Coronary artery (tissue), 2 donors: Measurements from ENCODE around the gene OST4.
A peak's percentile ranks its signal among the peaks of the same experiment; 100 is the strongest.

Source experiments
- DNase-seq: peaks from one replicate; pipeline ENCODE4 v3.0.0-alpha.2; 2017; ENCODE audit warnings: low spot score
- H3K27ac ChIP-seq, 2 donors: fragments of 200-600 bp; sonication (generic); one replicate each; pipeline ENCODE4 v1.5.1; 2016 to 2019
- H3K4me3 ChIP-seq: fragments of 200-600 bp; sonication (generic); 2 replicates; pipeline ENCODE4 v1.5.1; 2016; ENCODE audit warnings: mild to moderate bottlenecking, moderate library complexity
- TF ChIP-seq, protein P1 (sequence below): fragments of 200-600 bp; sonication (generic); IDR thresholded peaks from one replicate; pipeline ENCODE4 v1.5.1; 2019; ENCODE audit warnings: antibody characterized with exemption

Gene OST4

DNA sequence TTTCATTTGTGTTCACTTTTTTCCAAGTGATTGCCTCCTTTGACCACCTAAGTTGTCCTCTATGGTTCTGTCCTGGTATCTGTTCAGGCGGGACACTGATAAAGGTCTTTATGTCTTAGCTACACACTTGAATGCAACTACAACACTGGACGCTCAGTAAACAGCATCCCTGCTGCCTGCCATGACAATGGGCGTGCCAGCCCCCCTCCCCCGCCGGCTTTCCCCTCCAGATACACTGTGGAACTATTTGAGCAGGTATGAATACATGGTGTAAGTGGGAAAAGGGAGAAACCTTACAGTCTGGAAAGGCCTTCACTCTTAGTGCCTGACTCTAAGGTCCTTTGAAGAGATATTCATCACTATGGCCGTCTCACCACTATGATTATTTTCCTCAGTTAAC, 14.3 kb downstream of the OST4 start:
- TF ChIP-seq, protein P1, sequence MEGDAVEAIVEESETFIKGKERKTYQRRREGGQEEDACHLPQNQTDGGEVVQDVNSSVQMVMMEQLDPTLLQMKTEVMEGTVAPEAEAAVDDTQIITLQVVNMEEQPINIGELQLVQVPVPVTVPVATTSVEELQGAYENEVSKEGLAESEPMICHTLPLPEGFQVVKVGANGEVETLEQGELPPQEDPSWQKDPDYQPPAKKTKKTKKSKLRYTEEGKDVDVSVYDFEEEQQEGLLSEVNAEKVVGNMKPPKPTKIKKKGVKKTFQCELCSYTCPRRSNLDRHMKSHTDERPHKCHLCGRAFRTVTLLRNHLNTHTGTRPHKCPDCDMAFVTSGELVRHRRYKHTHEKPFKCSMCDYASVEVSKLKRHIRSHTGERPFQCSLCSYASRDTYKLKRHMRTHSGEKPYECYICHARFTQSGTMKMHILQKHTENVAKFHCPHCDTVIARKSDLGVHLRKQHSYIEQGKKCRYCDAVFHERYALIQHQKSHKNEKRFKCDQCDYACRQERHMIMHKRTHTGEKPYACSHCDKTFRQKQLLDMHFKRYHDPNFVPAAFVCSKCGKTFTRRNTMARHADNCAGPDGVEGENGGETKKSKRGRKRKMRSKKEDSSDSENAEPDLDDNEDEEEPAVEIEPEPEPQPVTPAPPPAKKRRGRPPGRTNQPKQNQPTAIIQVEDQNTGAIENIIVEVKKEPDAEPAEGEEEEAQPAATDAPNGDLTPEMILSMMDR, result no peak
- Histone ChIP-seq H3K27ac (no peak overlapping the region), H3K4me3 (no peak overlapping the region)
- no peak for DNase-seq

DNA sequence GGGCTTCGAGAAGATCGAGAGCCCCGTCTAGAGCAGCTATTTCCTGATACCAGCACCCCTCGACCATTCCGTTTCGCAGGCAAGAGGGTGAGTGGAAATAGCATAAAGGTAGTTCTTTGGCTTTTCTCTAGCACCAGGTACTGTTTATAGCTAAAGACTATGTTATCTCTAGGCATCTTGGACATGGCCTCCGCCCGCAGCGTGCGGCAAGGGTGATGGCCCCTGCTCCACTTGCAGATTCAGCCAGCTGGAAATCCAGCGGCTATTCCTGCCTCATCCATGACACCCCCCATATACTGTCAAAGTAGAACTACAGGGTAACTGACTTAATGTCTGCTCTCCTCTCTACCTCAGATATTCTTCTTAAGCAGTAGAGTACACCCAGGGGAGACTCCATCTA, 16.7 kb downstream of the OST4 start:
- TF ChIP-seq, protein P1, result no peak
- DNase-seq, result no peak
- Histone ChIP-seq H3K27ac (no peak overlapping the region), H3K4me3 (no peak overlapping the region)

DNA sequence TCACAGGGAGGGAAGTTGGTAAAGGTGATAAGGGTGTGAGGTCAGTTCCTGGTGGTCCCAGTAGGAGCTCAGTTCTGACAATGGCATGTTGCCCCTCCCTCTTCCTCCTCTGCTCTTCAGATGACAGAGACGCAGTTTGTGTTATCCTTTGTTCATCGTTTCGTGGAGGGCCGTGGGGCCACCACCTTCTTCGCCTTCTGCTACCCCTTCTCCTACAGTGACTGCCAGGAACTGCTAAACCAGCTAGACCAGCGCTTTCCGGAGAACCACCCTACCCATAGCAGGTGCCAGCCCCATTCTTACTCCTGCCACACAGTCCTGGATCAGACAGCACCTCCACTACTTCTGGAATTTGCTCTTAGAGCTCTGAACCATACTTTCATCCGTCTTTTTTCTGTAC, 17.7 kb downstream of the OST4 start:
- DNase-seq, result no peak
- TF ChIP-seq, protein P1, result no peak
- no peak overlapping the region for H3K27ac ChIP-seq
- no peak overlapping the region for H3K4me3 ChIP-seq

DNA sequence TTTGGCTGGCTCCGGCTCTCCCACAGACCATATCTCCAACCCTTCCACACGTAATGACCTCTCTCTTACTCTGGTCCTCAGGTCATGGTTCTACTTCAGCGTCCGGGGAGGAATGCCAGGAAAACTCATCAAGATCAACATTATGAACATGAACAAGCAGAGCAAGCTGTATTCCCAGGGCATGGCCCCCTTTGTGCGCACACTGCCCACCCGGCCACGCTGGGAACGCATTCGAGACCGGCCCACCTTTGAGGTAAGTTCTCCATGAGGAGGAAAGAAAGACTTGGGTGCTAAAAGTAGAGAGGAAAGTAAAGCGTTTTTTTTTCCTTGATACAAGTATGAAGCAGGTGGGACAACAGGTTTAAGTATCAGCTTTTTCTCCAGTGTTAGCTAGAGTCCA, 18.1 kb downstream of the OST4 start:
- DNase-seq, result no peak
- Histone ChIP-seq H3K27ac (no peak overlapping the region), H3K4me3 (no peak overlapping the region)
- TF ChIP-seq, protein P1, result no peak

DNA sequence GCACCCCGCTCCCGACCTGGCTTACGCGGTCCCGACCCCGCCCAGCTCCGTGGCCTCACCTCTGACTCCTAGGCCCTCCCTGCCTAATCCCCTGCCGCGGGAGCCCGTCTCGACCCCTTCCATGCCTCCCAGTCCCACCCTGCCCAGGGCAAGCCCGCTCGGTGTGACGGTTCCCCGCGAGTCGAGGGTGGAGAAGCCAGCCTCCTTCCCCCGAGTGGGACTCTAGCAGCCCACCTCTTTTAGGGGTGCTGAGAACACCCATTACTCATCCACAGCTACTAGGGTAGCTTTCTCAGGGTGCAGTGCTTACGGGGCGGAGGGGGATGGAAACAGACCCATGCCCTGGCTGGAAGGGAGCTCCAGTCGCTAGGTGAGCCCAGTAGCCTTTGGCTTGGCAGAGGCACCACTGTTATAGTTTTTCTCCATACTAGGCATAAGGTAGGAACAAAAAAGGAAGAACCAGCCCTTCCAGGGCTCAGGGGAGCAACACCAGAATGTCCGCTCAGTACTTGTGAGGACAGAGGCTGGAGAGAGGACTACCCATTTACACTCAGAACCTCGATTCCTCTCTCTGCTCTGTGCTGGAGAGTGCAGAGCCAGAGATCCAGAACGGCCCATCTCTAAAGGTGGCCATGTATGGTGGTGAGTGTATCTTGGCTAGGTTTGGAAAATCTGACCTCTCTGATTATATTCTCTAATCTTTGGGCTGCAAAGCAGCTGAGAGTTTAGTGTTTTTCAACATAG, 19.4 kb downstream of the OST4 start:
- H3K27ac ChIP-seq, result peak overlapping the region; percentile 87 to 98
- DNase-seq, result peak; percentile 83
- H3K4me3 ChIP-seq, result peak overlapping the region; percentile 92
- TF ChIP-seq, protein P1, result no peak

DNA sequence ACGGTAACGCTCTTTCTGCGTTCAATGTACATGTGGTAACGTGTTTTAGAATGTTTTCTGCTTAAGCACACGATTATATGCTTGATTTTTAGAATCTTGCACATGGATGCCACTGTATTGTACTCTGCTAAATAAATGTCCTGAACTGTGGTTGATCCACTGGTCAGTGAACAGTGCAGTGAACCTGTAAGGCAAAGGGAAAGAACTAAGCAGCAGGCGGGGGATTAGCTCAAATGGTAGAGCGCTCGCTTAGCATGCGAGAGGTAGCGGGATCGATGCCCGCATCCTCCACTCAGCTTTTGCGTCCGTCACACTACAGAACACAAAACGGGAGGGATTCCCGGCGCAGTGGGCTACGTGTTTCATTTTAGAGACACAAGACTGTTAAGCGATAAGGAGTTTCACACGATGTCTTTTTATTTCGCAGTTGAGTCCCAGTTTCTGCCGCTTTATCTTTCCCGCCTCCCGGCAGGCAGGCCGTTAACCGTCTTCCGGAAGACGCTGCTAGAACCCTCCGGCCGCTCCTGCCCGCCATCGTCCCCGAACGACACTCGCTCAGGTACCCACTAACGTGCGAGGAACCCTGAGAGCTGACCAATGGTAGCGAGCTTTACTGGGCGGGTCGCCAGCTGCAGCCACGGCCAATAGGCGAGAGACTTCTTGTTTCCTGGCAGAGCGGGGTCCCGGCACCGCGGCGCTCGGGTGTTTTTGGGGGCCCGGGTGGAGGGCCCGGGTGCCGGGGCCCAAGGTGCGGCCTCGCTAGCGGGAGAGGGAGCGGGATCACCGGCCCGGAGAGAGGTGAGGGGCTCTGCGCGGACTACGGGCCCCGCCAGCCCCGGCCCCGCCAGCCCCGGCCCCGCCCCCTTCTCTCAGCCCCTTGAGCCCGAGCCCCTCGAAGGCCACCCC, 20.2 kb downstream of the OST4 start, which contains the start of gene AGBL5:
TSS of gene AGBL5 (plus strand) at position 673 of the 906 bp plus-strand sequence. CDS start 1,291 bp downstream, outside the sequence.
- DNase-seq, result peak; percentile 97
- Histone ChIP-seq H3K4me3 (peak within 1 kb of the TSS; percentile 92), H3K27ac (peak within 1 kb of the TSS; percentile 87 to 98)
- TF ChIP-seq, protein P1, result no peak
